ENCODE results near the gene ELMOD1.
"Not testable (repeated sequence)": the region's sequence is repeated elsewhere in the genome, so short reads cannot be mapped to it uniquely, and the experiment has no call there.

The ELMOD1 gene

GRCh38 chr11:107590460-107591377 lies at the start of gene ELMOD1:
Gene ELMOD1, plus strand, starts transcription at chr11:107591147. Its CDS starts 27,043 bp downstream, at chr11:107618190.
- no peak for DNase-seq (ENCODE audit: low read depth)

GRCh38 chr11:107545101-107545514 lies 45.8 kb upstream of the ELMOD1 start:
- no peak for DNase-seq (ENCODE audit: low read depth)

- no peak for DNase-seq (ENCODE audit: low read depth)
Observed at GRCh38 chr11:107547961-107548360, 43.0 kb upstream of the ELMOD1 start.

GRCh38 chr11:107549253-107549953 lies 41.5 kb upstream of the ELMOD1 start:
- DNase-seq (ENCODE audit: low read depth) = no peak

- no peak for DNase-seq (ENCODE audit: low read depth)
Observed at GRCh38 chr11:107549954-107550285, 41.0 kb upstream of the ELMOD1 start.

GRCh38 chr11:107550304-107550703 lies 40.6 kb upstream of the ELMOD1 start:
- DNase-seq (ENCODE audit: low read depth) = no peak

- DNase-seq (ENCODE audit: low read depth) = peak; percentile 68
Observed at GRCh38 chr11:107561688-107562087, 29.3 kb upstream of the ELMOD1 start.

GRCh38 chr11:107562647-107563208 lies 28.2 kb upstream of the ELMOD1 start:
- DNase-seq (ENCODE audit: low read depth) = peak; percentile 84

GRCh38 chr11:107563702-107564101 lies 27.2 kb upstream of the ELMOD1 start:
- DNase-seq (ENCODE audit: low read depth) = no peak

- no peak for DNase-seq (ENCODE audit: low read depth)
Observed at GRCh38 chr11:107564877-107565218, 26.1 kb upstream of the ELMOD1 start.

- DNase-seq (ENCODE audit: low read depth) = no peak
Observed at GRCh38 chr11:107565219-107565937, 25.6 kb upstream of the ELMOD1 start, which contains the start of gene ALKBH8. Gene ALKBH8, minus strand, starts transcription at chr11:107565735. Its CDS starts 4,842 bp downstream, at chr11:107560893.

- DNase-seq (ENCODE audit: low read depth) = not testable (repeated sequence)
Observed at GRCh38 chr11:107565955-107566501, 24.9 kb upstream of the ELMOD1 start.

- no peak for DNase-seq (ENCODE audit: low read depth)
Observed at GRCh38 chr11:107566569-107566968, 24.4 kb upstream of the ELMOD1 start.

GRCh38 chr11:107567739-107568335 lies 23.1 kb upstream of the ELMOD1 start:
- DNase-seq (ENCODE audit: low read depth) = no peak

GRCh38 chr11:107570015-107570414 lies 20.9 kb upstream of the ELMOD1 start:
- DNase-seq (ENCODE audit: low read depth) = no peak

- no peak for DNase-seq (ENCODE audit: low read depth)
Observed at GRCh38 chr11:107573438-107573837, 17.5 kb upstream of the ELMOD1 start.

GRCh38 chr11:107576497-107577345 lies 14.2 kb upstream of the ELMOD1 start:
- not testable (repeated sequence) for DNase-seq (ENCODE audit: low read depth)

GRCh38 chr11:107577346-107577711 lies 13.6 kb upstream of the ELMOD1 start:
- no peak for DNase-seq (ENCODE audit: low read depth)

- not testable (repeated sequence) for DNase-seq (ENCODE audit: low read depth)
Observed at GRCh38 chr11:107579169-107579568, 11.8 kb upstream of the ELMOD1 start.

- no peak for DNase-seq (ENCODE audit: low read depth)
Observed at GRCh38 chr11:107581147-107581546, 9.8 kb upstream of the ELMOD1 start.
